CD14-positive monocyte (primary cell): ENCODE measurements around the gene SPACA5B. TPM values are rescaled to one million over a fixed set of nuclear protein-coding genes. Genes with fewer than 3 reads are reported as not detected.
A peak's percentile ranks its signal among the peaks of the same experiment; 100 is the strongest.
"Not testable (repeated sequence)": the region's sequence is repeated elsewhere in the genome, so short reads cannot be mapped to it uniquely, and the experiment has no call there.

Experiments used
- DNase-seq, 3 donors: peaks; one replicate each; pipeline ENCODE4 v3.0.0-alpha.2; 2011 to 2022
- H2AFZ ChIP-seq: 2 replicates; pipeline ENCODE4 v1.6.0; 2012; ENCODE audit warnings: mild to moderate bottlenecking, low read depth, low read length, inconsistent platforms; ENCODE audit not compliant: insufficient read depth, poor library complexity, severe bottlenecking
- H3K27ac ChIP-seq, 2 donors: 1 replicate in 1 of 2; 2 replicates in 1 of 2; pipeline ENCODE4 v1.5.1; 2012 to 2013; ENCODE audit warnings: low read length in 2 of 2, control low read depth in 1 of 2, inconsistent platforms in 1 of 2, low read depth in 1 of 2, mild to moderate bottlenecking in 1 of 2
- H3K27me3 ChIP-seq, 2 donors: one replicate each; pipeline versions ENCODE4 v1.6.0 to v1.6.1; 2011 to 2013; ENCODE audit warnings: low read length in 2 of 2; ENCODE audit not compliant: control insufficient read depth in 2 of 2, insufficient read depth in 2 of 2
- H3K36me3 ChIP-seq, 2 donors: replicated peaks in 1 of 2; 1 replicate in 1 of 2; 2 replicates in 1 of 2; pipeline versions ENCODE4 v1.5.1 to v1.6.1; 2012 to 2013; ENCODE audit warnings: low read length in 2 of 2, control low read depth in 1 of 2, inconsistent platforms in 1 of 2, mild to moderate bottlenecking in 1 of 2; ENCODE audit not compliant: insufficient read depth in 2 of 2, control insufficient read depth in 1 of 2
- H3K4me1 ChIP-seq, 2 donors: 1 replicate in 1 of 2; 2 replicates in 1 of 2; pipeline versions ENCODE4 v1.5.1 to v1.6.1; 2012 to 2013; ENCODE audit warnings: low read length in 2 of 2, control low read depth in 1 of 2, inconsistent platforms in 1 of 2, mild to moderate bottlenecking in 1 of 2, moderate library complexity in 1 of 2; ENCODE audit not compliant: insufficient read depth in 2 of 2, control insufficient read depth in 1 of 2
- H3K4me2 ChIP-seq: replicated peaks from 2 replicates; pipeline ENCODE3; 2012; ENCODE audit warnings: low read length, moderate library complexity, mild to moderate bottlenecking; ENCODE audit not compliant: poor library complexity, severe bottlenecking; ENCODE audit errors: extremely low read depth
- H3K4me3 ChIP-seq, 3 experiments: fragments of 200-600 bp in 1 of 3; sonication (generic) in 1 of 3; replicated peaks in 1 of 3; 1 replicate in 2 of 3; 2 replicates in 1 of 3; pipeline ENCODE4 v1.5.1; 2011 to 2013; ENCODE audit warnings: low read length in 3 of 3, mild to moderate bottlenecking in 3 of 3, control low read depth in 2 of 3, low read depth in 2 of 3, inconsistent platforms in 1 of 3, moderate library complexity in 1 of 3
- H3K79me2 ChIP-seq: 2 replicates; pipeline ENCODE4 v1.6.0; 2012; ENCODE audit warnings: mild to moderate bottlenecking, control low read depth, inconsistent platforms, low read length, moderate library complexity; ENCODE audit not compliant: insufficient read depth
- H3K9ac ChIP-seq: 2 replicates; pipeline ENCODE4 v1.6.0; 2017; ENCODE audit warnings: low read length, mild to moderate bottlenecking; ENCODE audit not compliant: insufficient read depth, poor library complexity, severe bottlenecking
- H3K9me3 ChIP-seq, 2 donors: replicated peaks in 1 of 2; 1 replicate in 1 of 2; 2 replicates in 1 of 2; pipeline versions ENCODE4 v1.5.1 to v1.6.1; 2012 to 2013; ENCODE audit warnings: low read length in 2 of 2, control low read depth in 1 of 2; ENCODE audit not compliant: control insufficient read depth in 1 of 2, insufficient read depth in 1 of 2
- H4K20me1 ChIP-seq: 2 replicates; pipeline ENCODE4 v1.6.0; 2012; ENCODE audit warnings: mild to moderate bottlenecking, low read length, control low read depth, moderate library complexity; ENCODE audit not compliant: insufficient read depth
- H3K27ac Mint-ChIP-seq, 7 donors: one replicate each; pipeline ENCODE4 v1.8.0; 2020; ENCODE audit warnings: mild to moderate bottlenecking in 7 of 7, mixed read lengths in 7 of 7, moderate library complexity in 6 of 7, inconsistent platforms in 2 of 7
- H3K27me3 Mint-ChIP-seq, 3 donors: one replicate each; pipeline ENCODE4 v1.8.0; 2021 to 2022; ENCODE audit warnings: low read depth in 3 of 3, mild to moderate bottlenecking in 3 of 3, mixed read lengths in 3 of 3, moderate library complexity in 3 of 3, inconsistent platforms in 1 of 3
- H3K36me3 Mint-ChIP-seq, 2 donors: one replicate each; pipeline ENCODE4 v1.8.0; 2020; ENCODE audit warnings: mixed read lengths in 2 of 2, inconsistent platforms in 1 of 2, mild to moderate bottlenecking in 1 of 2
- H3K4me1 Mint-ChIP-seq: one replicate; pipeline ENCODE4 v1.8.0; 2020; ENCODE audit warnings: mild to moderate bottlenecking, mixed read lengths
- H3K4me3 Mint-ChIP-seq, 2 donors: one replicate each; pipeline ENCODE4 v1.8.0; 2020; ENCODE audit warnings: mild to moderate bottlenecking in 2 of 2, mixed read lengths in 2 of 2, moderate library complexity in 1 of 2
- H3K9me3 Mint-ChIP-seq, 7 donors: one replicate each; pipeline ENCODE4 v1.8.0; 2020 to 2022; ENCODE audit warnings: mixed read lengths in 7 of 7, mild to moderate bottlenecking in 6 of 7, moderate library complexity in 6 of 7, inconsistent platforms in 2 of 7
- WGBS: methylation state at CpG from one replicate; pipeline ENCODE4 v1.1.5; 2013; ENCODE audit warnings: missing lambda C conversion rate; ENCODE audit not compliant: insufficient coverage; 5-methylcytosine and 5-hydroxymethylcytosine counted together
- intact Hi-C, 2 donors: fragments of 100-400 bp; cut with micrococcal nuclease; formaldehyde crosslinking; loops; one replicate each; pipeline versions ENCODE4 v1.15.0 to v1.15.1; 2023
- polyA minus RNA-seq: library from RNA; depleted of rRNA, polyadenylated mRNA; stranded (reverse); fragments of >200 nt; gene quantifications from 2 replicates; pipeline ENCODE4 v1.2.3, GENCODE V29; 2012
- polyA plus RNA-seq, 3 donors: library from polyadenylated mRNA; depleted of rRNA in 1 of 3; unstranded in 2 of 3; stranded (reverse) in 1 of 3; fragments of 300-500 nt in 2 of 3; fragments of >200 nt in 1 of 3; fragmentation: Illumina TruSeq in 2 of 3; gene quantifications; 1 replicate in 2 of 3; 2 replicates in 1 of 3; pipeline ENCODE4 v1.2.3, GENCODE V29; 2012 to 2021
- total RNA-seq, 12 experiments: library from RNA in 1 of 12; stranded (reverse) in 1 of 12; fragments of 120-200 nt in 1 of 12; gene quantifications; one replicate each; pipeline ENCODE4 v1.2.4 and lab custom pipeline; 2013 to 2026; ENCODE audit warnings: mixed read lengths in 6 of 12, inconsistent platforms in 1 of 12
- TF ChIP-seq, protein P1 (sequence below): fragments of 200-600 bp; IDR thresholded peaks from one replicate; pipeline ENCODE4 v1.8.0; 2022; ENCODE audit warnings: antibody characterized with exemption, mild to moderate bottlenecking

SPACA5B gene
- total RNA-seq (2013): not detected
- polyA plus RNA-seq (not detected), polyA minus RNA-seq (not detected in 2 replicates), total RNA-seq (lab: John Stamatoyannopoulos, UW) (0 reads per million in 11 experiments)

DNA sequence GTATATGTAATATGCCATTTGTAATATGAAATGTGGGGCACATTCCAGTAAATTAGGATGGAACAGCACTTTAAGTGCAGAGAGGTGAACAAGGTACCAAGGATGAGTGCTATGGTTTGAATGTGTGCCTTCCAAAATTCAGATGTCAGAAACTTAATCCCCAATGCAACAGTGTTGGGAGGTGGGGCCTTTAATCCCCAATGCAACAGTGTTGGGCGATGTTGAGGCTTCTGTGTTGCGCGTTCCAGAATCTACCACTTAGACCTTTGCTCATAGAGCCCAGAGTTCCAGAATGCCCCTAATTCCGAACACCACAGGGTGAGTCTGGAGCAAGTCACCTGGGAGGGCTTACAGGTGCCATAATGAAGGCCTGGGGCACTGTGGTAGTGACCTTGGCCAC, at the start of gene SPACA5B:
Gene SPACA5B, plus strand, starts transcription at position 301 of the 400 bp plus-strand sequence. Its CDS starts 62 bp downstream, at position 363.
- H3K27ac ChIP-seq, H3K9me3 ChIP-seq, H3K4me1 Mint-ChIP-seq, H4K20me1 ChIP-seq, H3K36me3 Mint-ChIP-seq, H3K9me3 Mint-ChIP-seq, H3K36me3 ChIP-seq, DNase-seq, H3K9ac ChIP-seq, H3K27me3 ChIP-seq, H3K4me2 ChIP-seq, H3K4me3 Mint-ChIP-seq, intact Hi-C loops, H3K27me3 Mint-ChIP-seq, H3K27ac Mint-ChIP-seq, H3K4me1 ChIP-seq, H3K4me3 ChIP-seq, H2AFZ ChIP-seq, H3K79me2 ChIP-seq: not testable (repeated sequence)
- WGBS: no CpG with 5 or more reads among the region's 4 CpGs

DNA sequence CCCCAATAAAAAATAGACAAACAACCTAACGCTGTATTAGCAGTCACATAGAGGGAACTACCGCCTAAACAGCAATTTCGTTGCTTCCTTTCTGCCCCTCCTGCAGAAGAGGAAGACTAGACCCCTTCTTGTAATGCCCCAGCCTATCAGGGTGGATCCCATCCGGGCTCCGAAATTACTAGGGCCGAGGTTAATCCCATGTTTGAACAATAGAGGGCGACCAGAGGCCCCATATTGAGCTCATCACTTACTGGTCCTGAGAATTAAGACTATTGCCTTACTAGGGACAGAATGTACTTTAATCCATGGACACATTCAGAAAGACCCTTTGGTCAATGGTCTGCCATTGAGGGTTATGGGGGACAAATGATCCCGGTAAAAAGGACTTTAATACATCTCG, 47.2 kb upstream of the SPACA5B start:
- no peaks in the 10 kb centered on the region for H3K27me3 ChIP-seq
- DNase-seq: peak in 2 of 3 donors; percentile 14 to 16
- TF ChIP-seq, protein P1, sequence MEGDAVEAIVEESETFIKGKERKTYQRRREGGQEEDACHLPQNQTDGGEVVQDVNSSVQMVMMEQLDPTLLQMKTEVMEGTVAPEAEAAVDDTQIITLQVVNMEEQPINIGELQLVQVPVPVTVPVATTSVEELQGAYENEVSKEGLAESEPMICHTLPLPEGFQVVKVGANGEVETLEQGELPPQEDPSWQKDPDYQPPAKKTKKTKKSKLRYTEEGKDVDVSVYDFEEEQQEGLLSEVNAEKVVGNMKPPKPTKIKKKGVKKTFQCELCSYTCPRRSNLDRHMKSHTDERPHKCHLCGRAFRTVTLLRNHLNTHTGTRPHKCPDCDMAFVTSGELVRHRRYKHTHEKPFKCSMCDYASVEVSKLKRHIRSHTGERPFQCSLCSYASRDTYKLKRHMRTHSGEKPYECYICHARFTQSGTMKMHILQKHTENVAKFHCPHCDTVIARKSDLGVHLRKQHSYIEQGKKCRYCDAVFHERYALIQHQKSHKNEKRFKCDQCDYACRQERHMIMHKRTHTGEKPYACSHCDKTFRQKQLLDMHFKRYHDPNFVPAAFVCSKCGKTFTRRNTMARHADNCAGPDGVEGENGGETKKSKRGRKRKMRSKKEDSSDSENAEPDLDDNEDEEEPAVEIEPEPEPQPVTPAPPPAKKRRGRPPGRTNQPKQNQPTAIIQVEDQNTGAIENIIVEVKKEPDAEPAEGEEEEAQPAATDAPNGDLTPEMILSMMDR: peak; percentile 43
- no peak overlapping the region for H3K4me2 ChIP-seq
- H3K4me3 ChIP-seq: no peak overlapping the region
- H2AFZ ChIP-seq: no peak overlapping the region
- no peaks in the 10 kb centered on the region for H3K36me3 Mint-ChIP-seq
- no peak overlapping the region for H3K4me3 Mint-ChIP-seq
- no peaks in the 10 kb centered on the region for H4K20me1 ChIP-seq
- H3K9me3 Mint-ChIP-seq: peaks cover 0 to 5% (median 0%) of the 10 kb centered on the region in 7 donors
- H3K4me1 Mint-ChIP-seq: peaks cover 8% of the 10 kb centered on the region
- H3K9me3 ChIP-seq: no peaks in the 10 kb centered on the region
- no peak overlapping the region for H3K9ac ChIP-seq
- WGBS: 0% methylated on average over 1 of the region's 9 CpGs
- peaks cover 0 to 3% of the 10 kb centered on the region in 2 donors for H3K4me1 ChIP-seq
- H3K27ac Mint-ChIP-seq: no peak overlapping the region
- H3K27ac ChIP-seq: no peak overlapping the region
- no peaks in the 10 kb centered on the region for H3K36me3 ChIP-seq
- peaks cover 0 to 3% (median 0%) of the 10 kb centered on the region in 3 donors for H3K27me3 Mint-ChIP-seq
- intact Hi-C loops: no loop called here
- H3K79me2 ChIP-seq: no peaks in the 10 kb centered on the region
